ENCODE results near the gene FAF1.
"Not testable (repeated sequence)": the region's sequence is repeated elsewhere in the genome, so short reads cannot be mapped to it uniquely, and the experiment has no call there.

The FAF1 gene

GRCh38 chr1:50846224-50846839 is 113.7 kb downstream of the FAF1 start:
- DNase-seq (ENCODE audit: low spot score) = no peak

GRCh38 chr1:50841791-50842387 is 118.2 kb downstream of the FAF1 start:
- no peak for DNase-seq (ENCODE audit: low spot score)

- DNase-seq (ENCODE audit: low spot score) = no peak
These were observed 124.0 kb downstream of the FAF1 start for GRCh38 chr1:50836117-50836516.

- no peak for DNase-seq (ENCODE audit: low spot score)
These were observed 126.9 kb downstream of the FAF1 start for GRCh38 chr1:50833216-50833615.

GRCh38 chr1:50832167-50832566 is 127.9 kb downstream of the FAF1 start:
- DNase-seq (ENCODE audit: low spot score) = no peak

GRCh38 chr1:50831300-50832061 is 128.6 kb downstream of the FAF1 start:
- no peak for DNase-seq (ENCODE audit: low spot score)

GRCh38 chr1:50830621-50831020 is 129.4 kb downstream of the FAF1 start:
- DNase-seq (ENCODE audit: low spot score) = no peak

GRCh38 chr1:50829014-50829958 is 130.8 kb downstream of the FAF1 start:
- no peak for DNase-seq (ENCODE audit: low spot score)

- DNase-seq (ENCODE audit: low spot score) = no peak
These were observed 132.5 kb downstream of the FAF1 start for GRCh38 chr1:50827546-50827945.

GRCh38 chr1:50826792-50827191 is 133.3 kb downstream of the FAF1 start:
- not testable (repeated sequence) for DNase-seq (ENCODE audit: low spot score)

- DNase-seq (ENCODE audit: low spot score) = no peak
These were observed 137.9 kb downstream of the FAF1 start for GRCh38 chr1:50822035-50822776.

GRCh38 chr1:50820545-50820944 is 139.5 kb downstream of the FAF1 start:
- DNase-seq (ENCODE audit: low spot score) = no peak

- DNase-seq (ENCODE audit: low spot score) = no peak
These were observed 147.7 kb downstream of the FAF1 start for GRCh38 chr1:50812346-50812745.

GRCh38 chr1:50808296-50808695 is 151.8 kb downstream of the FAF1 start:
- no peak for DNase-seq (ENCODE audit: low spot score)

- no peak for DNase-seq (ENCODE audit: low spot score)
These were observed 163.8 kb downstream of the FAF1 start for GRCh38 chr1:50796272-50796671.

- DNase-seq (ENCODE audit: low spot score) = no peak
These were observed 166.5 kb downstream of the FAF1 start for GRCh38 chr1:50793521-50793920.

GRCh38 chr1:50787266-50787665 is 172.8 kb downstream of the FAF1 start:
- no peak for DNase-seq (ENCODE audit: low spot score)

- no peak for DNase-seq (ENCODE audit: low spot score)
These were observed 176.8 kb downstream of the FAF1 start for GRCh38 chr1:50783286-50783685.

- DNase-seq (ENCODE audit: low spot score) = no peak
These were observed 179.3 kb downstream of the FAF1 start for GRCh38 chr1:50780797-50781196.

GRCh38 chr1:50779801-50780200 is 180.3 kb downstream of the FAF1 start:
- no peak for DNase-seq (ENCODE audit: low spot score)

- DNase-seq (ENCODE audit: low spot score) = no peak
These were observed 184.3 kb downstream of the FAF1 start for GRCh38 chr1:50775740-50776139.

All from CD4-positive, alpha-beta T cell treated with Interleukin-6 at 100 ng/mL for 8 hours (primary cell).